ENCODE results near the gene UBA6.
"Not testable (repeated sequence)": the region's sequence is repeated elsewhere in the genome, so short reads cannot be mapped to it uniquely, and the experiment has no call there.

The UBA6 gene

DNA sequence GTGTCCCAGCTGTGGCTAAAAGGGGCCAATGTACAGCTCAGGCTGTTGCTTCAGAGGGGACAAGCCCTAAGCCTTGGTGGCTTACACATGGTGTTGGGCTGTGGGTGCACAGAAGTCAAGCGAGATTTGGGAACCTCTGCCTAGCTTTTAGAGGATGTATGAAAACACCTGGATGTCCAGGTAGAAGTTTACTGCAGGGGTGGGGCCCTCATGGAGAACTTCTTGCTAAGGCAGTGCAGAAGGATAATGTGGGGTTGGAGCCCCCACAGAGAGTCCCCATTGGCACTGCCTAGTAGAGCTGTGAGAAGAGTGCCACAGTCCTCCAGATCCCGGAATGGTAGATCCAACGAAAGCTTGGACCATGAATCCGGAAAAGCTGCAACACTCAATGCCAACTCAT is 40.5 kb downstream of the UBA6 start:
- DNase-seq (ENCODE audit: low read depth): no peak

DNA sequence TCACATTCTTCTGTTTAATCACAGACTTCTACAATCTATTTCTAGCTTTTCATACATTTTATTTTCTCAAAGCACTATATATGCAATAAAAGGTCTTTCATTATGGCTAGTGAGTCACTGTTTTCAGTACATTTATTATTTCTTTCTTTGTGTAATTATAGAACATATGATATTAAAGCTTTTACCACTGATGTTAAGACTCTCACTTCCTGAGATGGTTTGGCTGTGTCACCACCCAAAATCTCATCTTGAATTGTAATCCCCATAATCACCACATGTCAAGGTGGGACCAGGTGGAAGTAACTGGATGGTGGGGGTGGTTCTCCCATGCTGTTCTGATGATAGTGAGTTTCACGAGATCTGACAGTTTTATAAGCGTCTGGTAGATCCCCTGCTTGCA is 41.9 kb downstream of the UBA6 start:
- DNase-seq (ENCODE audit: low read depth): no peak

DNA sequence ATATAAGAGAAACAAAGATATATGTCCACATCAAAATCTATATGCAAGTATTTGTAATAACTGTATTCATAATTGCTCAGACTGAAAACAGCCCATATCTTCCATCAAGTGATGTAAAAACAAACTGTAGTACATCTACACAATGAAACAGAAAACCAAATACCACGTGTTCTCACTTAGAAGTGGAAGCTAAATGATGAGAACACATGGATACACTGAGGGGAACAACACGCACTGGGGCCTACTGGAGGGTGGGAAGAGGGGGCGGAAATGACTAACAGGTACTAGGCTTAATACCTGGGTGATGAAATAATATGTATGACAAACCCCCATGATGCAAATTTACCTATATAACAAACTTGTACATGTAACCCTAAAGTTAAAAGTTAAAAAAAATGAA is 42.7 kb downstream of the UBA6 start:
- DNase-seq (ENCODE audit: low read depth): no peak

DNA sequence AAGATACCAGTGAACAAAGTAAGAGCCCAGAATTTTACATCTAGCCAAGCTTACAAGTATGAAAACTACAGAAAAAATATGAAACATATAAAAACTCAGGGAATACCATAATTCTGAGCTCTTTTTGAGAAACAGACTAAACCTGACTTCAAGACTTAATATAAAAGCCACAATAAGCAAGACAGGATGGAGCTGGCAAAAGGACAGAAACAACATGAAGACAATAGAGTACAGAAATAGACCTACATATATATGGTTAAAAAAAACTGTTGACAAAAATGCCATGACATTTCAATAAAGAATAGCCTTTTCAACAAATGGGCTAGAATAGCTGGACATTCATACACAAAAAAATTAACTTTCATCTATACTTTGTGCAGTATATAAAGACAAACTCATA is 49.4 kb downstream of the UBA6 start:
- DNase-seq (ENCODE audit: low read depth): no peak

DNA sequence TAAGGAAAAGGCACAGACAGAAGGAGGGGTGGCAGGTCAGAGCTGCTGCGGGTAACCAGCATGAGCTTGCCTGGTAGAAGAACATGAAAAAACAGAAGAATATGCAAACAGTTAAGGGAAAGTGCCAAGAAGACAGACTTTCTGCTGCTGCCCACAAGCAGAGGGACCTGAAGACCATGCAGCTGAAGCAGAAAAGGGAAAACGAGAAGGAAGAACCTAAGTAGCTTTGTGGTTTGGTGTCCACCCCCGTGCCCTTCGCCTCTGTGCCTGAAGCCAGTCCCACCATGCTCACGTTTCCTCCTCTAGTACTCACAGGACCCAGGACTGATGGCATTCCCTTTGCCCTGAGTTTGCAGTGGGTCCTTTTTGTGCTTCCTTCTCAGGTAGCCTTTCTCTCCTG is 62.8 kb downstream of the UBA6 start:
- no peak for DNase-seq (ENCODE audit: low read depth)

DNA sequence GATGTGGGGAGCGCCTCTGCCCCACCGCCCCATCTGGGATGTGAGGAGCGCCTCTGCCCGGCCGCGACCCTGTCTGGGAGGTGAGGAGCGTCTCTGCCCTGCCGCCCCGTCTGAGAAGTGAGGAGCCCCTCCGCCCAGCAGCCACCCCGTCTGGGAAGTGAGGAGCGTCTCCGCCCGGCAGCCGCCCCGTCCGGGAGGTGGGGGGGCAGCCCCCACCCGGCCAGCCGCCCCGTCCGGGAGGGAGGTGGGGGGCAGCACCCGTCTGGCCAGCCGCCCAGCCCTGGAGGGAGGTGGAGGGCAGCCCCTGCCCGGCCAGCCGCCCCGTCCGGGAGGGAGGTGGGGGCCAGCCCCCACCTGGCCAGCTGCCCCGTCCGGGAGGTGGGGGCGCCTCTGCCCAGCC is 64.0 kb downstream of the UBA6 start:
- not testable (repeated sequence) for DNase-seq (ENCODE audit: low read depth)

DNA sequence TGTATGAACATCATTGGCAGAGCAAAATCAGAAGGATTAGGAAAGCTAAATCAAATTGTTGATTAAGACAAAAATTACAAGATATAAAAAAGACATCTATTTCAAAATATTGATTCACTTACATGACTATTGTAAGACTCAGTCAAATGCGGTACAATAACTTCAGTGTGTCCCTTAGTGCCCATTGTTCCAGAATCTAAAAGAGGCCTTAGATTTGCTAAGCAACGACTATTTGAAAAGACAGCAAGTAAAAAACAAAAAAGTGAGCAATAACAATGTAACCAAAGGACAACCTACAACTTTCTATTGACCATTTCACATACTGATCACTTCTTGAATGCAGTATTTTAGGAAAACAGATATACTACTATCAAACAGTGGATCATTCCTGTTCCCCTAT is 65.6 kb downstream of the UBA6 start:
- no peak for DNase-seq (ENCODE audit: low read depth)

DNA sequence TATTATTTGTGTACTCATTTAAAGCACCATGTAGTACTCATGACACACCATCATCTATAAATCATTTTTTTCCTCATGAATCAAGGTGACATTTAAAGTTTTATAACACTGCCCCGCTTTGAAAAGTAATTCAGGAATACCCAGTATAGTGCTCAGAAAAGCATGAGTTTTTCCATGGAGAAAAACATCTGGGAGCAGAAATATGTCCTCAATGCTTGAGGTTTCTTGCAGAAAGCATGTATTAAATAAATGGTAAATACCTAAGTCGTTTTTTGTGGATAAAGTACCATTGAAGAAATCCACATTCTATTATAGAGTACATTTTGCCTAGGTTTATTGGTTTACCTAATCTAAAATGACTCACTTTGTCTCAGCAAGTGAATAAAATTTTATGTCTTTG is 66.2 kb downstream of the UBA6 start:
- DNase-seq (ENCODE audit: low read depth): no peak

DNA sequence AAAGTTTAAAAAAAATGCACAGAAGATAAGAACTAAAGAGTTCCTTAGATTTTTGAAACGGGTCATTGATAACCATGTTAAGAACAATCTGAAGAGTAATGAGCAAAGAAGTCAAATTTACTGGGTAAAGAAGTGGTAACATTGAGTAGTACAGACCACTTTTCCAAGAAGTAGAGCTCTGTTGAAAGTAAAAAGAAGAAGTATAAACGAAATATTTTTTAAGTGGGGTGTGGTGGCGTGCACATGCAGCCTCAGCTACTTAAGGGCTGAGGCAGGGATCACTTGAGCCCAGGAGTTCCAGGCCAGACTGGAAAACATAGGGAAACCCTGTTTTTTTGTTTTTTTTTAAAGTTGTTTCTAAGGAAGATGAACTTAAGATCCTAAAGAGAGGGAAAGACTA is 68.5 kb downstream of the UBA6 start:
- DNase-seq (ENCODE audit: low read depth): no peak

DNA sequence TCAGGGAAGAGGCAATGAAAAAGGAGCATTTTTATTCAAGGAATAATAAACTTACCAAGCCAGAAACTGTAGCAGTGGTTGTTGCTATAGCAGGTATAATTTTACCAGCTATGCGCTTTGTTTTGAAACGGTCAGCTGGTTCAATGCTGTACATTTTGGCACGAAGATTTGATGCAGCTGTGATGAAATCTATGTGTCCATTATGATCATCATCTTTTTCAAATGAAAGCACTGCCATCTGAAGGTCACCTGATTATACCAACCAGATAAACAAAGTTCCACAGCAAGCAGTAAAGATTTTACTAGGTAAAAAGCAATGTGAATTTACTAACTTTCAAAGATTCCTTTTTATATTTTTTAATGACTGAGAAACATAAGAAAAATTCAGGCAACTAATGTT is 76.0 kb downstream of the UBA6 start:
- DNase-seq (ENCODE audit: low read depth): no peak

DNA sequence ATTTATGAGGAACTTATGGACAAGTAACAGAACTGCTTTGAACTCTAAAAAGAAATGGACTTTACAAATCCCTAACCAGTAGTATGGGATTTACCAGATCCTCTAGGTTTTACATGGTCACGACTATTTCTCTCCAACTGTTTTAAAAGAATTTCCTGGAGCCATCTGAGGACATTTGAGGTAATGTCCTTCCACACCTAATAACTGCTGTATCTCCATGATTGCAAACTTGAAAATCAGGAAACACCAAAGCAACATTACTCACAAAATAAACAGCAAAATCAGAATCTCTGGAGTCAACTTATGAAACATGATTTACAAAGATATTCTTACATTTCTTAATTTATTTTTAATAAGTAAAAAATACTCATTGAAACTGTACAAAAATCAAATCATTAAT is 84.5 kb downstream of the UBA6 start:
- DNase-seq (ENCODE audit: low read depth): no peak

DNA sequence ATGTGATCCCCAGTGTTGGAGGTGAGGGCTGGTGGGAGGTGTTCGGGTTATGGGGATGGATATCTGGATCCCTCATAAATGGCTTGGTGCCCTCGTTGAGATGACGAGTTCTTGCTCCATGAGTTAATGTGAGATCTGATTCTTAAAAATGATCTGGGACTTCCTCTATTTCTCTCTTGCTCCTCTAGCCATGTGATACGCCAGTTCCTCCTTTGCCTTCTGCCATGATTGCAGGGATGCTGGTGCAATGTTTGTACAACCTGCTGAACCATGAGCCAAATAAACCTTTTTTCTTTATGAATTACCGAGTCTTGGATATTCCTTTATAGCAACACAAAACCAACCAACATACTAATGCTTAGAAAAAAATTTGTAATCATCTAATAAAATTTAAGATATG is 85.8 kb downstream of the UBA6 start:
- no peak for DNase-seq (ENCODE audit: low read depth)

DNA sequence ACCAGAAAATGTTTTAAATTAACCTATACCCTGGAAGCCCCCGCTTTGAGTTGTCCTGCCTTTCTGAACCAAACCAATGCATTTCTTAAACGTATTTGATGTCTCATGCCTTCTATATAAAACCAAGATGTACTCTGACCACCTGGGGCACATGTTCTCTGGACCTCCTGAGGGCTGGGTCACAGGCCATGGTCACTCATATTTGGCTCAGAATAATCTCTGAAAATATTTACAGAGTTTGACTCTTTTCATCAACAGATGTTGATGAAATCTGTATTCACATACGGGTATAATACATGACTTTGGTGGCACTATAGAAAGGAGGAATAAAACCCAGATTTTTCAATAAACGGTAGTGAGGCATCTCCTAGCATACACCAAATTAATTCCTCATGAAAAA is 86.8 kb downstream of the UBA6 start:
- no peak for DNase-seq (ENCODE audit: low read depth)

DNA sequence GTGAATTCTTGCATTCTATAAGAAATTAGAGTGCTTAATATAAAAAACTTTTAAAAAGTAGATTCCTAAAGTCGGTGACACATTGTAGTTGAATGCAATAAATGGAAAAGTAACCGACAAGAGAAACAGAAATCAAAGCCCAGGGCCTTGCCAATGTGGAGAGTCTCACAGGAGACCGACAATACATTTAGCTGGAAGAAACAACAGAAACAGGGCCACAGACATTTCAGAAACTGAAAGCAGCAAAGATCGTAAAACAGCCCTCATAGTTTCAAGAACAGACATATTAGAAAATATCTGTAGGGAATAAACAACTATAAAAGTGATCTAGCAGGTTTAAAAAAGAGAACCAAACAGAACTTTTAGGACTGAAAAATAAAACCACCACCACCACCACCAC is 92.9 kb downstream of the UBA6 start:
- no peak for DNase-seq (ENCODE audit: low read depth)

DNA sequence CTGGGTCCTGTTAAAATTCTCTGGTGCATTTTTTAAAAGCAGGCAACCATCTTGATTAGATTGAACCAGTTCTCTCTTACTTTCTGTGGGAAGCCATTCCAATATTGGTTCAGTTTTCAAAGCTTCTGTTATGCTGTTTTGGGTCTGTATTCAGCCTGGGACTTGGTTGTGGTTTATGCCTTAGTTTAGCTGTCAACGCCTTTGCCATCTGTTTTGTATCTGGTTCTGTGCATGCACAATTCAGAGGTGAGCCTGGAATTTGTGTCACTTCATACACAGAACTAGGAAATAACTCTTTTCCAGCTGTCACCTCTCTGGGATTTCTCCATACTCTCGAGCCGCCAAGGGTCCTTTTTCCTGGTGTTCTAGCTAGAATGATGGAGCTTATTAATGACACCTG is 96.2 kb downstream of the UBA6 start:
- DNase-seq (ENCODE audit: low read depth): no peak

DNA sequence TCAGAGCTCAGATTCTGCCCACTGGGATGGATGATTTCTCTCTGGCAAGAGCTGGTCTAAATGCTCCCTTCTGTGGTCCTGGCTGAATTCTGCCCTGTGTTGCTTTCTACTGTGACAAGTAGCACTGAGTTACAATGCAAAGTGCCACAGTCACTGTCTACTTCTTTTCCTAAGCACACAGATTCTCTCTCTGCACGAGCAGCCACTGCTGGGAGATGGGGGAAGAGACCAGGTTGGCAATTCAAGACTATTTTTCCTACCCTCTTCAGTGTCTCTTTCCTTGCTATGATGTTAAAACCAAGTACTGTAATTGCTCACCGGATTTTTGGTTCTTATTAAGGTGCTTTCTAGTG is 97.0 kb downstream of the UBA6 start:
- DNase-seq (ENCODE audit: low read depth): no peak

DNA sequence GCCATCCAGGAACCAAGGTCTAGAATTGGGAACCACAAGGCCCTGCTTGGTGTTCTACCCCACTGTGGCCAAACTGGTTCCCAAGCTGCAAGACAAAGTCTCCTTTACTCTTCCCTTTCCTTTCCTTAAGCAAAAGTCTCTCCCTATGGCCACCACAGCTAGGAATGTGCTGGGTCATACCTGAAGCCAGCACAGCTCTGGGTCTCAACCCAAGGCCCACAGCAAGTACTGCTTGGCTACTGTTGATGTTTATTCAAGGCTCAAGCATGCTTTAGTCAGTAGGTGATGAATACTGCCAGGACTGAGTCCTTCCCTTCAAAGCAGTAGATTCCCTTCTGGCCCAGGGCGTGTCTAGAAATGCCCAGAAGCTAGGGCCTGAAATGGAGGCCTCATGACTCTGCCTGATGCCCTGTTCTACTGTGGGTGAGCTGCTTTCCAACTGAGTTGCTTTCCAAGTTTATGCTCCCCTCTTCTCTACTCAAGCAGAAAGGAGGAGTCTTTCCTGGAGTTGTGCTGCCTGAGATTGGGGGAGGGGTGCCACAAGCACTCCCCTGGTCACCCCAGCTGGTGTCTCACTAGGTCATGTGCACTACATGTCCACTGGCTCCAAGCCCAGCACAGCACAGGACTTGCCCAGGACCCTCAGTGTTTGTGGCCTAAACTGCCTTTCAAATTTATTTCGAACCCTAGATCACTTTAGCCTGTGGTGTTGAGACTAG is 97.5 kb downstream of the UBA6 start:
- DNase-seq (ENCODE audit: low read depth): no peak

DNA sequence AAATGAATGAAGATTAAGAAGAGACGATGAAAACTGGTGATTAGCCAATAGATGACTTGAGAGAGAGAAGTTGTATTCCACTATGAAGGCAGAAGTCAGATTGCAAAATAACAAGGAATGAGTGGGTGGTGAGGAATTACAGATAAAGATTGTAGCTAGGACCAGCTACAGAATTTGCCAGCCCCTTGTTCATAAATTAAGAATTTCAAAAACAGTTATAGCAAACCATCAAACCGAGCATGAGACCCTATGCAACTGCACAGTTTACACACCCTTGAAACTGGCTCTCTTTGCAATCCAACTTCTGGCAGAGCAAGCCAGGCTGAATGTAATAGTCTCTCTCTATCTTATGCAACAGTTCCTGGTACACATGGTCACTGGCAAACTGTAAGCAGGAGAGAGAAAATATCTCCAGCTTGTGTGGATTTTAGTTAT is 107.2 kb downstream of the UBA6 start:
- peak; percentile 78 for DNase-seq (ENCODE audit: low read depth)

DNA sequence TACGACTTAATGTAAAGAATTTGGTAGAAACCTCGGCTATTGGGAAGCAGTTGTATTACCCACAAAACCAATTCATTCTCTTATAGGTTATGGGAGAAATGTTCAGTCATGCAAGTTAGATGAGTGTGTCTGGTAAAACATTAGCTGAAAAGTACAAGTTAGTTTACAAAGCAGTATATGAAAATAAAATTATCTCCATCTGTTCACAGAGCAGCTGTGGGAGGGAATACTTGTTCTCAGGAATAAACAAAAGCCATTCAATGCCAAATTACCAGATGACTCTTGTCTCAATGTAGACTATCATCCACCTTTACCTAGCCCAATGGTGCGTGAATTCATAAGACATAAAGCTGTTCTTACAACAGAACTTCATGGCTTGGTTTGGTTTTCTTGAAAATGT is 113.8 kb downstream of the UBA6 start:
- DNase-seq (ENCODE audit: low read depth): no peak

DNA sequence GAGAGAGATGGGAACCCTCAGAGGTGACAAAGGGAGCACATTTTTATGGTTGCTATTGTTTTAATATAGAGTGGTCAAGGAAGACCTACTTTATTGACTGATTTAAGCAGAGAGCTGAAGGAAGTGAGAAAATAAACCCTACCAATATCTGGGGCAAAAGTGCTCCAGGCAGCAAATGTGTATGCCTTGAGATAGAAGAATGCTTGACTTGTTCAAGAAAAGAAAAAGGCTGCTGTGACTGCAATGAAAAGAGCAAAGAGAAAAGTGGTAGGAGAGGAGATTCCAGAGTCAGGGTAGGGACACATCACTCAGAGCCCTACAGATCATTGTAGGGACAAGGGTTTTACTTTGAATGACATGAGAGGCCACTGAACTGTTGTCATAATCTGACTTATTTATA is 116.5 kb downstream of the UBA6 start:
- DNase-seq (ENCODE audit: low read depth): no peak

DNA sequence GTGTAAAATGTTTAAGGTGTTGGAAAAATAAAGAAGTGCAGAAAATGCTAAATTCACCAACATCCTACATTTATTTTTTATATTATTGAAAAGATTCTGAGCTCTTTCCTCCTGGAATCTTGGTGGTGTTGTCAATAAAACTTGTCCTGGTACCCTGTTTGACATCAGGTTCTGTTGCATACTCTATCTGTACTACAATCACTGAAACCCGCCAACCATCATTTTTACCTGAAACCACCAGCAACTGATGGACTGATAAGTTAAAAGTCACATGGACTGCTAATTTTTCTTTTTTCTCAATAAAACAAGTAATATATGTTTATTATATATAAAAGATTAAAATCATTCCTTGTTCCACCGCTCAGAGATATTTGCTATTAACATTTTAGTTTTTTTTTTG is 119.0 kb downstream of the UBA6 start:
- DNase-seq (ENCODE audit: low read depth): no peak

DNA sequence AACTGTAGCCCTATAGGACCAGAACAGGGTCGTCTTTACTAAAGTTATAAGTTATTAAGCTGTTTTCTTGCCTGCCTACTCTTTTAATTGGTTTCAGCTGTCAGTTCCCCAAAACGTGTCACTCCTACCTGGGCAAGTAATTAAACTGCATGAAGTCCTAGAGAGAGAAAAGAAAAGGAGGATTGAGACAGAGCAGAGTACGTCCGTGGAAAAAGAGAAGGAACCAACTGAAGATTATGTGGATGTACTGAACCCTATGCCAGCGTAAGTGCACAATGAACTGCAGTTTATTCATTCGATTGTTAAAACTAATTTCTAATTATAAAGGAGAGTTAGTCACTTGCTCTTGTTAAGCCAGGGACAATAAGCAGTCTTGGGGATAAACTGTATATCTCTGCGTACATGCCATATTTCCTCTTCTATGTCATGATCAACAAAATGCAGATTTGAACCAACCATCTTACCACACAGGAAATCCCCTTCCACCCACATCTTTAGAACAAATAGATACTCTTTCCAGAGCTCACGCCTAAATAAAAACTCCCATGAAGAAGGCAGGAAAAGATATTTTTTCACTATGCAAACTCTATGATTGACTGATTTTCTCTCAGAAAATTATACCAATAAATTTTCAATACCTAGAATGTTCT is 119.6 kb downstream of the UBA6 start:
- peak; percentile 6 for DNase-seq (ENCODE audit: low read depth)

DNA sequence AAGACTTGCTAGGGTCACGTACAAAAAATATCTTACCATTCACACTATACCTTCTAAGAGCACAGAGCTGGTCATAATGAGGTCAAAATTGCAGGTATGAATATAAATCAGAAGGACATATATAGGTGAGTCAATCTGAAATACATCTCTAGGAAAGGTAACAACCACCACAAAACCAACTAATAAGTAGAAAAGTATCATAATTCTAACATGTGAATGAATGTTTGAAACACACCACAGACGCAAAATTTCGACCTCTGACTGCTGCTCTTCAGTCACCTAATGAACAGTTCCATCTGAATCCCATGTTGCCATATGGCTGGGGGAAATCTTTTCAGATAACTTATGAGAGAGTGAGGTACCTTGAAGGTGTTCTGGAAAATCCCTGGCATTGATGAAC is 120.4 kb downstream of the UBA6 start:
- DNase-seq (ENCODE audit: low read depth): no peak

DNA sequence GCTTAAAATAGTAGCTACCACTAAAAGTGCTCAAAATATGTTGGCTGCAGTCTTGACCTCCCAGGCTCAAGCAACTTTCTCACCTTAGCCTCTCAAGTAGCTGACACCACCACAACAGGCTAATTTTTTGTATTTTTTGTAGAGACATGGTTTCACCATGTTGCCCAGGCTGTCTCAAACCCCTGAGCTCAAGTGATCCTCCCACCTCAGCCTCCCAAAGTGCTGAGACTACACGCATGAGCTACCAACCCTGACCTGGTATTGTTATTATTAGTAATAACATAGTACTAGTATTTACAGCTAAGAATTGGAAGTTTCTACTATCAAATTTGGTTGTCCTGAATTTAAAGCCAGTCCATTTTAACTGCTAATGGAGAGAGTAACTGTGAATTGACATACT is 124.4 kb downstream of the UBA6 start:
- no peak for DNase-seq (ENCODE audit: low read depth)

All from iris pigment epithelial cell (primary cell).